GM12878 (cell line): ENCODE results near the gene OLFM1. TPM values are rescaled to one million over a fixed set of nuclear protein-coding genes. Genes with fewer than 3 reads are reported as not detected.

Experiments used
- ATAC-seq: fragments of 200-7000 bp; cut with Tn5 transposase; 3 replicates; pipeline ENCODE4 v1.9.1; 2020; ENCODE audit warnings: mild to moderate bottlenecking, moderate library complexity
- BruUV-seq: library from RNA; stranded (reverse); fragments of 400-500 nt; replicated peaks from 2 replicates; lab custom pipeline; 2021; lab: Mats Ljungman, UMichigan
- CTCF ChIA-PET: fragments of 300-600 bp; sonication (Branson Sonifier 250); formaldehyde crosslinking; extraction: SDS; loops from one replicate; lab custom pipeline; 2021; ENCODE audit warnings: inconsistent platforms; lab: Yijun Ruan, JAX
- POLR2A ChIA-PET: fragments of 350-600 bp; formaldehyde crosslinking; extraction: SDS; loops from one replicate; lab custom pipeline; 2021; ENCODE audit warnings: inconsistent platforms; lab: Charles Lee
- RAD21 ChIA-PET: fragments of 300-600 bp; sonication (Branson Sonifier 250); formaldehyde crosslinking; loops from one replicate; lab custom pipeline; 2023; ENCODE audit warnings: antibody characterized with exemption; ENCODE audit not compliant: unreplicated experiment; lab: Charles Lee
- SMC1A ChIA-PET: fragments of 300-600 bp; sonication (Branson Sonifier 250); formaldehyde crosslinking; loops from one replicate; lab custom pipeline; 2023; ENCODE audit not compliant: unreplicated experiment, uncharacterized antibody; lab: Charles Lee
- DNase-seq: peaks from one replicate; pipeline ENCODE4 v3.0.0-alpha.2; 2011; ENCODE audit warnings: low read depth, low spot score
- FAIRE-seq: peaks from 3 replicates; lab custom pipeline; 2011; peaks lifted over from hg19 to GRCh38; lab: Jason Lieb, UNC
- H2AFZ ChIP-seq: 2 replicates; pipeline ENCODE4 v1.6.0; 2011; ENCODE audit warnings: low read depth, low read length, control low read depth; ENCODE audit not compliant: control insufficient read depth
- H3K27ac ChIP-seq: 2 replicates; pipeline ENCODE4 v1.5.1; 2011; ENCODE audit warnings: control low read depth; ENCODE audit not compliant: control insufficient read depth, insufficient read depth
- H3K27me3 ChIP-seq, 2 experiments: replicated peaks in 1 of 2; 2 replicates each; pipeline versions ENCODE4 v1.6.0 to v1.6.1; 2011; ENCODE audit warnings: low read length in 1 of 2; ENCODE audit not compliant: control insufficient read depth in 2 of 2, insufficient read depth in 2 of 2
- H3K36me3 ChIP-seq, 2 experiments: 2 replicates each; pipeline ENCODE4 v1.5.1; 2011; ENCODE audit warnings: low read length in 1 of 2; ENCODE audit not compliant: control insufficient read depth in 2 of 2, insufficient read depth in 2 of 2
- H3K4me1 ChIP-seq: 2 replicates; pipeline ENCODE4 v1.6.1; 2011; ENCODE audit warnings: mild to moderate bottlenecking, low read length, moderate library complexity, mixed read lengths; ENCODE audit not compliant: control insufficient read depth, insufficient read depth
- H3K4me2 ChIP-seq: 2 replicates; pipeline ENCODE4 v1.6.0; 2011; ENCODE audit warnings: control low read depth; ENCODE audit not compliant: control insufficient read depth, insufficient read depth
- H3K4me3 ChIP-seq: fragments of 200-600 bp; sonication (generic); 2 replicates; pipeline ENCODE4 v1.5.1; 2016
- H3K79me2 ChIP-seq: 2 replicates; pipeline ENCODE4 v1.6.0; 2011; ENCODE audit warnings: low read length; ENCODE audit not compliant: control insufficient read depth, insufficient read depth
- H3K9ac ChIP-seq: 2 replicates; pipeline ENCODE4 v1.8.0; 2011; ENCODE audit warnings: low read length, control low read depth, mixed read lengths; ENCODE audit not compliant: control insufficient read depth, insufficient read depth
- H3K9me3 ChIP-seq: replicated peaks from 3 replicates; pipeline ENCODE4 v1.5.1; 2011; ENCODE audit warnings: mild to moderate bottlenecking, low read length; ENCODE audit not compliant: control insufficient read depth, insufficient read depth
- H4K20me1 ChIP-seq: 2 replicates; pipeline ENCODE4 v1.6.0; 2011; ENCODE audit not compliant: control insufficient read depth, insufficient read depth
- CREB1 ChIP-seq: IDR thresholded peaks from 2 replicates; pipeline ENCODE4 v1.6.1; 2012; ENCODE audit warnings: low read depth, mild to moderate bottlenecking, inconsistent platforms
- MLLT1 ChIP-seq: fragments of 450-650 bp; IDR thresholded peaks from 2 replicates; pipeline ENCODE4 v1.6.1; 2016; ENCODE audit warnings: mild to moderate bottlenecking
- PAX5 ChIP-seq: IDR thresholded peaks from 2 replicates; pipeline ENCODE4 v1.6.1; 2011; ENCODE audit warnings: low read depth, low read length, borderline replicate concordance
- POLR2AphosphoS2 ChIP-seq: IDR thresholded peaks from 2 replicates; pipeline ENCODE4 v1.6.1; 2011; ENCODE audit warnings: low read depth, mild to moderate bottlenecking, low read length, improper control_type of control experiment, moderate library complexity
- RELA ChIP-seq: fragments of 450-650 bp; IDR thresholded peaks from 2 replicates; pipeline ENCODE4 v1.8.0; 2014; ENCODE audit warnings: borderline replicate concordance; ENCODE audit not compliant: partially characterized antibody
- SIX5 ChIP-seq: IDR thresholded peaks from 2 replicates; pipeline ENCODE4 v1.6.1; 2011; ENCODE audit warnings: mild to moderate bottlenecking, low read depth, low read length, moderate library complexity; ENCODE audit not compliant: severe bottlenecking
- SPI1 ChIP-seq: IDR thresholded peaks from 2 replicates; pipeline ENCODE4 v1.6.1; 2011; ENCODE audit warnings: low read depth, mild to moderate bottlenecking, low read length, moderate library complexity, borderline replicate concordance; ENCODE audit not compliant: insufficient read depth
- SRF ChIP-seq, 2 experiments: IDR thresholded peaks; 2 replicates each; pipeline ENCODE4 v1.6.1; 2011; ENCODE audit warnings: low read depth in 2 of 2, low read length in 2 of 2, mild to moderate bottlenecking in 1 of 2, moderate library complexity in 1 of 2
- ZNF274 ChIP-seq: IDR thresholded peaks from one replicate; pipeline ENCODE4 v1.8.0; 2011; ENCODE audit not compliant: insufficient read length, insufficient read depth
- WGBS: methylation state at CpG from one replicate; pipeline ENCODE4 v1.1.6; 2016; ENCODE audit warnings: low lambda C conversion rate; ENCODE audit not compliant: insufficient replicate concordance, insufficient coverage; ENCODE audit errors: missing lambda C conversion rate; 5-methylcytosine and 5-hydroxymethylcytosine counted together
- in situ Hi-C: fragments of 300-500 bp; cut with MboI; formaldehyde crosslinking; loops from 9 replicates; pipeline ENCODE4 v1.14.3; 2018; ENCODE audit warnings: mixed read lengths
- intact Hi-C: fragments of 100-400 bp; cut with micrococcal nuclease; formaldehyde crosslinking; loops from one replicate; pipeline ENCODE4 v1.14.2; 2022; ENCODE audit not compliant: unreplicated experiment
- polyA plus RNA-seq, 11 experiments: library from polyadenylated mRNA; depleted of rRNA in 4 of 11; unstranded in 6 of 11; stranded (reverse) in 5 of 11; fragments of >200 nt; fragmentation: Nextera tagmentation in 4 of 11; fragmentation: Illumina TruSeq in 1 of 11; extraction: Ambion mirVana in 4 of 11; extraction: Trizol in 1 of 11; gene quantifications; 1 replicate in 1 of 11; 2 replicates in 10 of 11; pipeline versions ENCODE4 v1.2.1 to v1.2.3, GENCODE V29; 2011 to 2016; ENCODE audit warnings: inconsistent platforms in 2 of 11, missing spikeins in 2 of 11, low read depth in 1 of 11
- total RNA-seq, 4 experiments: library from RNA; depleted of rRNA in 3 of 4; stranded (reverse); fragments of >200 nt in 3 of 4; fragmentation: Illumina TruSeq in 1 of 4; extraction: Trizol in 1 of 4; gene quantifications; 2 replicates each; pipeline versions ENCODE4 v1.2.1 to v1.2.3, GENCODE V29; 2013 to 2021
- TF ChIP-seq, protein P1 (sequence below): IDR thresholded peaks from 2 replicates; pipeline ENCODE4 v1.6.1; 2011; ENCODE audit warnings: low read depth, mild to moderate bottlenecking, low read length, moderate library complexity, borderline replicate concordance; ENCODE audit errors: extremely low read depth
- TF ChIP-seq, protein P2 (sequence below): IDR thresholded peaks from 2 replicates; pipeline ENCODE4 v1.6.1; 2012; ENCODE audit warnings: improper control_type of control experiment, low read depth, low read length; ENCODE audit not compliant: insufficient replicate concordance
- TF ChIP-seq, protein P3 (sequence below): IDR thresholded peaks from 2 replicates; pipeline ENCODE4 v1.6.1; 2011; ENCODE audit warnings: borderline replicate concordance, low read depth, mild to moderate bottlenecking, moderate library complexity, low read length; ENCODE audit not compliant: insufficient read depth, poor library complexity, severe bottlenecking

The OLFM1 gene
- total and polyA plus RNA-seq, 10 of the 15 experiments (the other 5 are each of a cell fraction or from before 2014, with no cell fraction given) = not detected

GRCh38 chr9:135165756-135166519 is 78.5 kb downstream of the OLFM1 start:
- Histone ChIP-seq H3K9me3 (no peaks in the 10 kb centered on the region), H3K9ac (no peak overlapping the region), H2AFZ (no peak overlapping the region), H3K27ac (no peak overlapping the region), H3K79me2 (no peaks in the 10 kb centered on the region), H3K4me3 (no peak overlapping the region), H3K27me3 (peaks cover 0 to 2% of the 10 kb centered on the region in 2 experiments; a peak in 2 of 4 replicates), H3K4me1 (no peaks in the 10 kb centered on the region), H3K4me2 (no peak overlapping the region), H4K20me1 (no peaks in the 10 kb centered on the region)
- CTCF ChIA-PET = no interaction called here
- 41% methylated on average over 25 of the region's 25 CpGs for WGBS
- DNase-seq (no peak), FAIRE-seq (no peak), ATAC-seq (no peak)
- in situ Hi-C loops = no loop called here
- SMC1A ChIA-PET = interaction anchor here (0.7 kb wide), 1 partner anchor 14 kb away, joined by 3 read pairs; no protein-coding TSS in a partner anchor
- BruUV-seq = no TSS peak
- no peak for TF ChIP-seq MLLT1
- TF ChIP-seq, protein P1, sequence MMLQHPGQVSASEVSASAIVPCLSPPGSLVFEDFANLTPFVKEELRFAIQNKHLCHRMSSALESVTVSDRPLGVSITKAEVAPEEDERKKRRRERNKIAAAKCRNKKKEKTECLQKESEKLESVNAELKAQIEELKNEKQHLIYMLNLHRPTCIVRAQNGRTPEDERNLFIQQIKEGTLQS = no peak
- TF ChIP-seq, protein P2, sequence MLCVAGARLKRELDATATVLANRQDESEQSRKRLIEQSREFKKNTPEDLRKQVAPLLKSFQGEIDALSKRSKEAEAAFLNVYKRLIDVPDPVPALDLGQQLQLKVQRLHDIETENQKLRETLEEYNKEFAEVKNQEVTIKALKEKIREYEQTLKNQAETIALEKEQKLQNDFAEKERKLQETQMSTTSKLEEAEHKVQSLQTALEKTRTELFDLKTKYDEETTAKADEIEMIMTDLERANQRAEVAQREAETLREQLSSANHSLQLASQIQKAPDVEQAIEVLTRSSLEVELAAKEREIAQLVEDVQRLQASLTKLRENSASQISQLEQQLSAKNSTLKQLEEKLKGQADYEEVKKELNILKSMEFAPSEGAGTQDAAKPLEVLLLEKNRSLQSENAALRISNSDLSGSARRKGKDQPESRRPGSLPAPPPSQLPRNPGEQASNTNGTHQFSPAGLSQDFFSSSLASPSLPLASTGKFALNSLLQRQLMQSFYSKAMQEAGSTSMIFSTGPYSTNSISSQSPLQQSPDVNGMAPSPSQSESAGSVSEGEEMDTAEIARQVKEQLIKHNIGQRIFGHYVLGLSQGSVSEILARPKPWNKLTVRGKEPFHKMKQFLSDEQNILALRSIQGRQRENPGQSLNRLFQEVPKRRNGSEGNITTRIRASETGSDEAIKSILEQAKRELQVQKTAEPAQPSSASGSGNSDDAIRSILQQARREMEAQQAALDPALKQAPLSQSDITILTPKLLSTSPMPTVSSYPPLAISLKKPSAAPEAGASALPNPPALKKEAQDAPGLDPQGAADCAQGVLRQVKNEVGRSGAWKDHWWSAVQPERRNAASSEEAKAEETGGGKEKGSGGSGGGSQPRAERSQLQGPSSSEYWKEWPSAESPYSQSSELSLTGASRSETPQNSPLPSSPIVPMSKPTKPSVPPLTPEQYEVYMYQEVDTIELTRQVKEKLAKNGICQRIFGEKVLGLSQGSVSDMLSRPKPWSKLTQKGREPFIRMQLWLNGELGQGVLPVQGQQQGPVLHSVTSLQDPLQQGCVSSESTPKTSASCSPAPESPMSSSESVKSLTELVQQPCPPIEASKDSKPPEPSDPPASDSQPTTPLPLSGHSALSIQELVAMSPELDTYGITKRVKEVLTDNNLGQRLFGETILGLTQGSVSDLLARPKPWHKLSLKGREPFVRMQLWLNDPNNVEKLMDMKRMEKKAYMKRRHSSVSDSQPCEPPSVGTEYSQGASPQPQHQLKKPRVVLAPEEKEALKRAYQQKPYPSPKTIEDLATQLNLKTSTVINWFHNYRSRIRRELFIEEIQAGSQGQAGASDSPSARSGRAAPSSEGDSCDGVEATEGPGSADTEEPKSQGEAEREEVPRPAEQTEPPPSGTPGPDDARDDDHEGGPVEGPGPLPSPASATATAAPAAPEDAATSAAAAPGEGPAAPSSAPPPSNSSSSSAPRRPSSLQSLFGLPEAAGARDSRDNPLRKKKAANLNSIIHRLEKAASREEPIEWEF = no peak
- TF ChIP-seq, protein P3, sequence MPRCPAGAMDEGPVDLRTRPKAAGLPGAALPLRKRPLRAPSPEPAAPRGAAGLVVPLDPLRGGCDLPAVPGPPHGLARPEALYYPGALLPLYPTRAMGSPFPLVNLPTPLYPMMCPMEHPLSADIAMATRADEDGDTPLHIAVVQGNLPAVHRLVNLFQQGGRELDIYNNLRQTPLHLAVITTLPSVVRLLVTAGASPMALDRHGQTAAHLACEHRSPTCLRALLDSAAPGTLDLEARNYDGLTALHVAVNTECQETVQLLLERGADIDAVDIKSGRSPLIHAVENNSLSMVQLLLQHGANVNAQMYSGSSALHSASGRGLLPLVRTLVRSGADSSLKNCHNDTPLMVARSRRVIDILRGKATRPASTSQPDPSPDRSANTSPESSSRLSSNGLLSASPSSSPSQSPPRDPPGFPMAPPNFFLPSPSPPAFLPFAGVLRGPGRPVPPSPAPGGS = no peak
- TF ChIP-seq SRF (IDR thresholded peaks at IDR 0.05; ENCODE audit: low read depth in 2 of 2, low read length in 2 of 2) = no peak
- no peak for TF ChIP-seq ZNF274
- TF ChIP-seq SIX5 = no peak
- TF ChIP-seq POLR2AphosphoS2 = no peak
- no peak for TF ChIP-seq CREB1
- TF ChIP-seq SPI1 = no peak
- TF ChIP-seq PAX5 = no peak
- TF ChIP-seq RELA = no peak
- TF ChIP-seq, all 136 proteins: peak for 0
- H3K36me3 ChIP-seq = no peaks in the 10 kb centered on the region
- ChIA-PET POLR2A (no interaction called here), RAD21 (no interaction called here)
- intact Hi-C loops = no loop called here
